Right lobe of liver (tissue), 4 donors: ENCODE measurements around the gene CELF4.

Experiments used
- POLR2A ChIP-seq: fragments of 450-650 bp; IDR thresholded peaks from one replicate; pipeline ENCODE4 v1.6.1; 2017; ENCODE audit warnings: antibody characterized with exemption, mild to moderate bottlenecking
- TF ChIP-seq, protein P1 (sequence below), 4 donors: fragments of 200-600 bp in 3 of 4; fragments of 450-650 bp in 1 of 4; IDR thresholded peaks; one replicate each; pipeline versions ENCODE4 v1.5.1 to v1.8.0; 2016 to 2022; ENCODE audit warnings: antibody characterized with exemption in 4 of 4, mild to moderate bottlenecking in 2 of 4
- donor health status: DM: no; HTN: no; CAD: no.
- donor health status: DM: no; HTN: no; CAD: no.
- donor health status: DM: no; HTN: yes; CAD: no.

DNA sequence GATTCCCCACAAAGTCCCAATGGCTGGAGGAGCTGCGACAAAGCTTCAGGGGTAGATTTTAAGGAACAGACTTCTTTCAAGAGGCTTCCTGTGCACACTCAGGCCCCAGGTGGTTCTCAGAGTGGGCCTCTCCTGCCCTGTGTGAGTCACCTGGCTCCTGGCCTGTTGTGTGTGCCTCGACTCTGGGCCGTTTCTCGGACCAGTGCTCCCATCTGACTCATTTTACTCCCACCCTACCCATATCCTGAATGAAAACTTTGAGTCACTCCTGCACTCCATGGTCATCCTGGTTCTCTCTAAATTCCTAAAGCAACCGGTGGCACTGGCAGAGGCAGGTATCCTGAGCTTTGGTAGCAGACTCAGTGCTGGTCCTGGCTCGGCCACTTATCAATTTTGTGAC lies 84.1 kb downstream of the CELF4 start:
- no peak for TF ChIP-seq POLR2A
- TF ChIP-seq, protein P1, sequence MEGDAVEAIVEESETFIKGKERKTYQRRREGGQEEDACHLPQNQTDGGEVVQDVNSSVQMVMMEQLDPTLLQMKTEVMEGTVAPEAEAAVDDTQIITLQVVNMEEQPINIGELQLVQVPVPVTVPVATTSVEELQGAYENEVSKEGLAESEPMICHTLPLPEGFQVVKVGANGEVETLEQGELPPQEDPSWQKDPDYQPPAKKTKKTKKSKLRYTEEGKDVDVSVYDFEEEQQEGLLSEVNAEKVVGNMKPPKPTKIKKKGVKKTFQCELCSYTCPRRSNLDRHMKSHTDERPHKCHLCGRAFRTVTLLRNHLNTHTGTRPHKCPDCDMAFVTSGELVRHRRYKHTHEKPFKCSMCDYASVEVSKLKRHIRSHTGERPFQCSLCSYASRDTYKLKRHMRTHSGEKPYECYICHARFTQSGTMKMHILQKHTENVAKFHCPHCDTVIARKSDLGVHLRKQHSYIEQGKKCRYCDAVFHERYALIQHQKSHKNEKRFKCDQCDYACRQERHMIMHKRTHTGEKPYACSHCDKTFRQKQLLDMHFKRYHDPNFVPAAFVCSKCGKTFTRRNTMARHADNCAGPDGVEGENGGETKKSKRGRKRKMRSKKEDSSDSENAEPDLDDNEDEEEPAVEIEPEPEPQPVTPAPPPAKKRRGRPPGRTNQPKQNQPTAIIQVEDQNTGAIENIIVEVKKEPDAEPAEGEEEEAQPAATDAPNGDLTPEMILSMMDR (IDR thresholded peaks at IDR 0.05) = no peak
